ENCODE results near the gene GAGE2A.
"Not testable (repeated sequence)": the region's sequence is repeated elsewhere in the genome, so short reads cannot be mapped to it uniquely, and the experiment has no call there.

- TF ChIP-seq, protein P1, sequence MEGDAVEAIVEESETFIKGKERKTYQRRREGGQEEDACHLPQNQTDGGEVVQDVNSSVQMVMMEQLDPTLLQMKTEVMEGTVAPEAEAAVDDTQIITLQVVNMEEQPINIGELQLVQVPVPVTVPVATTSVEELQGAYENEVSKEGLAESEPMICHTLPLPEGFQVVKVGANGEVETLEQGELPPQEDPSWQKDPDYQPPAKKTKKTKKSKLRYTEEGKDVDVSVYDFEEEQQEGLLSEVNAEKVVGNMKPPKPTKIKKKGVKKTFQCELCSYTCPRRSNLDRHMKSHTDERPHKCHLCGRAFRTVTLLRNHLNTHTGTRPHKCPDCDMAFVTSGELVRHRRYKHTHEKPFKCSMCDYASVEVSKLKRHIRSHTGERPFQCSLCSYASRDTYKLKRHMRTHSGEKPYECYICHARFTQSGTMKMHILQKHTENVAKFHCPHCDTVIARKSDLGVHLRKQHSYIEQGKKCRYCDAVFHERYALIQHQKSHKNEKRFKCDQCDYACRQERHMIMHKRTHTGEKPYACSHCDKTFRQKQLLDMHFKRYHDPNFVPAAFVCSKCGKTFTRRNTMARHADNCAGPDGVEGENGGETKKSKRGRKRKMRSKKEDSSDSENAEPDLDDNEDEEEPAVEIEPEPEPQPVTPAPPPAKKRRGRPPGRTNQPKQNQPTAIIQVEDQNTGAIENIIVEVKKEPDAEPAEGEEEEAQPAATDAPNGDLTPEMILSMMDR (IDR thresholded peaks at IDR 0.05; ENCODE audit: low read length): not testable (repeated sequence)
- not testable (repeated sequence) for TF ChIP-seq EZH2 (IDR thresholded peaks at IDR 0.05; ENCODE audit: borderline replicate concordance, low read length)
Measured at GRCh38 chrX:49569152-49569551, 20.1 kb upstream of the GAGE2A start.
